Astrocyte (in vitro differentiated cells and primary cell): Measurements from ENCODE around the gene PRDM11. TPM values are rescaled to one million over a fixed set of nuclear protein-coding genes. Genes with fewer than 3 reads are reported as not detected.
"Not testable (repeated sequence)": the region's sequence is repeated elsewhere in the genome, so short reads cannot be mapped to it uniquely, and the experiment has no call there.

ENCODE experiments used
- DNase-seq: peaks from one replicate; pipeline ENCODE4 v3.0.0-alpha.2; 2010; ENCODE audit warnings: low read depth
- FAIRE-seq: peaks from 2 replicates; lab custom pipeline; 2011; peaks lifted over from hg19 to GRCh38; lab: Jason Lieb, UNC
- H2AFZ ChIP-seq: 2 replicates; pipeline ENCODE4 v1.6.0; 2012; ENCODE audit warnings: low read depth, low read length, inconsistent platforms
- H3K27ac ChIP-seq: 2 replicates; pipeline ENCODE4 v1.5.1; 2011; ENCODE audit warnings: low read depth, low read length, inconsistent platforms
- H3K27me3 ChIP-seq: 2 replicates; pipeline ENCODE4 v1.6.0; 2011; ENCODE audit warnings: low read length, inconsistent platforms; ENCODE audit not compliant: insufficient read depth
- H3K36me3 ChIP-seq: 2 replicates; pipeline ENCODE4 v1.5.1; 2011; ENCODE audit warnings: low read length, inconsistent platforms; ENCODE audit not compliant: insufficient read depth
- H3K4me1 ChIP-seq: 2 replicates; pipeline ENCODE4 v1.5.1; 2011; ENCODE audit warnings: low read length, inconsistent platforms; ENCODE audit not compliant: insufficient read depth
- H3K4me2 ChIP-seq: 2 replicates; pipeline ENCODE4 v1.6.0; 2012; ENCODE audit warnings: low read length, inconsistent platforms
- H3K4me3 ChIP-seq: 2 replicates; pipeline ENCODE4 v1.5.1; 2011; ENCODE audit warnings: low read depth, mild to moderate bottlenecking, low read length, inconsistent platforms; ENCODE audit not compliant: insufficient read depth
- H3K79me2 ChIP-seq: 2 replicates; pipeline ENCODE4 v1.6.0; 2012; ENCODE audit warnings: mild to moderate bottlenecking, low read length, inconsistent platforms; ENCODE audit not compliant: insufficient read depth
- H3K9ac ChIP-seq: 2 replicates; pipeline ENCODE4 v1.6.0; 2012; ENCODE audit warnings: mild to moderate bottlenecking, low read length, inconsistent platforms
- H3K9me3 ChIP-seq: 2 replicates; pipeline ENCODE4 v1.5.1; 2012; ENCODE audit warnings: low read depth, mild to moderate bottlenecking, low read length, inconsistent platforms; ENCODE audit not compliant: insufficient read depth
- H4K20me1 ChIP-seq: 2 replicates; pipeline ENCODE4 v1.6.0; 2012; ENCODE audit warnings: low read length, inconsistent platforms; ENCODE audit not compliant: insufficient read depth
- H3K27ac Mint-ChIP-seq: one replicate; pipeline ENCODE4 v1.8.0; 2021; ENCODE audit warnings: mild to moderate bottlenecking, mixed read lengths; ENCODE audit not compliant: unreplicated experiment
- H3K27me3 Mint-ChIP-seq: one replicate; pipeline ENCODE4 v1.8.0; 2021; ENCODE audit warnings: low read depth, mixed read lengths; ENCODE audit not compliant: unreplicated experiment
- H3K36me3 Mint-ChIP-seq: one replicate; pipeline ENCODE4 v1.8.0; 2021; ENCODE audit warnings: low read depth, mixed read lengths; ENCODE audit not compliant: unreplicated experiment
- H3K4me1 Mint-ChIP-seq: one replicate; pipeline ENCODE4 v1.8.0; 2021; ENCODE audit warnings: low read depth, mixed read lengths; ENCODE audit not compliant: unreplicated experiment
- H3K4me3 Mint-ChIP-seq: one replicate; pipeline ENCODE4 v1.8.0; 2021; ENCODE audit warnings: mild to moderate bottlenecking, moderate library complexity, mixed read lengths; ENCODE audit not compliant: unreplicated experiment
- H3K9me3 Mint-ChIP-seq: one replicate; pipeline ENCODE4 v1.8.0; 2021; ENCODE audit warnings: mild to moderate bottlenecking, mixed read lengths; ENCODE audit not compliant: unreplicated experiment
- EZH2 ChIP-seq: IDR thresholded peaks from 2 replicates; pipeline ENCODE4 v1.6.1; 2012; ENCODE audit warnings: mild to moderate bottlenecking, low read length, inconsistent platforms; ENCODE audit not compliant: insufficient read depth
- total RNA-seq: library from RNA; stranded (reverse); gene quantifications from 2 replicates; pipeline ENCODE4 v1.2.1, GENCODE V29; 2021
- TF ChIP-seq, protein P1 (sequence below): IDR thresholded peaks from 2 replicates; pipeline ENCODE4 v1.5.1; 2011; ENCODE audit warnings: low read depth, mild to moderate bottlenecking, inconsistent platforms, low read length, moderate library complexity; ENCODE audit not compliant: insufficient read depth

Gene PRDM11
- total RNA-seq, 1 donor from 2014 or later = 9.1 TPM

DNA sequence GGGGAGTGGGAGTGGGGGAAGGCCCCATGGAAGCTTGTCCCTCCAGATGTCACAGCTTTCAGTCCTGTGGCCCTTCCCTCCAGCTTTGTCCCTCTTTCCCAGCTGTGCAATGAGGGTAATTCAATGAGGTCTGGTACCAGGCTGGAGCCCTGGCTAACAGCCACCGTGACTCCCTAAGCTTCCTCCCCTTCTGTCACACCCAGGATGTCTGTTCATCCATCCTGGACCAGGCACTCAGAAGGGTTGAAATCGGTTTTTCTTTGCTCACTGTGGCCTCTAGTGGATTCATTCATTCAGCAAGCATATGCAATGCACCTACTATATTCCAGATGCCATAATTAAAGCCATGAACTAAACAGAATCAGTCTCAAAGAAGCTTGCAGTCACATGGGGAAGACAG lies 101.0 kb downstream of the PRDM11 start:
- Histone ChIP-seq H3K9ac (no peak overlapping the region), H3K36me3 (no peaks in the 10 kb centered on the region), H3K79me2 (no peaks in the 10 kb centered on the region), H2AFZ (no peak overlapping the region), H4K20me1 (no peaks in the 10 kb centered on the region), H3K4me3 (no peak overlapping the region), H3K4me1 (no peaks in the 10 kb centered on the region), H3K9me3 (no peaks in the 10 kb centered on the region), H3K27me3 (no peaks in the 10 kb centered on the region), H3K27ac (no peak overlapping the region), H3K4me2 (no peak overlapping the region)
- no peak overlapping the region for H3K4me3 Mint-ChIP-seq
- peaks cover 37% of the 10 kb centered on the region for H3K27me3 Mint-ChIP-seq
- no peak for TF ChIP-seq EZH2
- TF ChIP-seq, protein P1, sequence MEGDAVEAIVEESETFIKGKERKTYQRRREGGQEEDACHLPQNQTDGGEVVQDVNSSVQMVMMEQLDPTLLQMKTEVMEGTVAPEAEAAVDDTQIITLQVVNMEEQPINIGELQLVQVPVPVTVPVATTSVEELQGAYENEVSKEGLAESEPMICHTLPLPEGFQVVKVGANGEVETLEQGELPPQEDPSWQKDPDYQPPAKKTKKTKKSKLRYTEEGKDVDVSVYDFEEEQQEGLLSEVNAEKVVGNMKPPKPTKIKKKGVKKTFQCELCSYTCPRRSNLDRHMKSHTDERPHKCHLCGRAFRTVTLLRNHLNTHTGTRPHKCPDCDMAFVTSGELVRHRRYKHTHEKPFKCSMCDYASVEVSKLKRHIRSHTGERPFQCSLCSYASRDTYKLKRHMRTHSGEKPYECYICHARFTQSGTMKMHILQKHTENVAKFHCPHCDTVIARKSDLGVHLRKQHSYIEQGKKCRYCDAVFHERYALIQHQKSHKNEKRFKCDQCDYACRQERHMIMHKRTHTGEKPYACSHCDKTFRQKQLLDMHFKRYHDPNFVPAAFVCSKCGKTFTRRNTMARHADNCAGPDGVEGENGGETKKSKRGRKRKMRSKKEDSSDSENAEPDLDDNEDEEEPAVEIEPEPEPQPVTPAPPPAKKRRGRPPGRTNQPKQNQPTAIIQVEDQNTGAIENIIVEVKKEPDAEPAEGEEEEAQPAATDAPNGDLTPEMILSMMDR = no peak
- H3K9me3 Mint-ChIP-seq = no peaks in the 10 kb centered on the region
- H3K27ac Mint-ChIP-seq = no peak overlapping the region
- no peak for FAIRE-seq
- DNase-seq = no peak
- H3K36me3 Mint-ChIP-seq = no peaks in the 10 kb centered on the region
- peaks cover 1% of the 10 kb centered on the region for H3K4me1 Mint-ChIP-seq

DNA sequence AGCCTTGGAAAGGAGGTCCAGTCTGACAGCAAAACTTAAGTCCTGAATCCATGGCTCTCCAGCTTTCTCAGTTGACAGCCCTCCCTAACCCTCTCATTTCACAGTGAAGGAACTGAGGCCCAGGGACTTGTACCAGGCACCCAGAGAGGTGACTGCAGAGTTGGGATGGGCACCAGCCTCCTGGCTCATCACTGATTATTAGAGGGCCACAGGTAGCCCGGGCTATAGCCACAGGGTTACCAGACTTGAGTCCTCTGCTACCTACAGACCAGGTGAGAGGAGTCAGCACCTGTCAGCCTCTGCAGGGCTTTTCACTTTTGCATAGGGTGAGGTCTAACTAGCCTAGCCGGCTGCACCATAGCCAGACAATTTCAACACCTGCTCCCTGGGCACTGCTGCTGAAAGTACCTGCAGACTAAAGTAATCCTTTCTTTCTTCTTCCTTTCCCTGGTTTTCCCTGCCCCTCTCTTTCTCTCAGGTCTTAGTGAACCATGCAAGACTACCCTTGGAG lies 102.1 kb downstream of the PRDM11 start:
- no peaks in the 10 kb centered on the region for H3K9me3 ChIP-seq
- no peaks in the 10 kb centered on the region for H3K36me3 Mint-ChIP-seq
- H3K4me3 Mint-ChIP-seq = no peak overlapping the region
- H3K4me1 ChIP-seq = no peaks in the 10 kb centered on the region
- no peaks in the 10 kb centered on the region for H3K79me2 ChIP-seq
- no peaks in the 10 kb centered on the region for H3K9me3 Mint-ChIP-seq
- TF ChIP-seq, protein P1 = no peak
- TF ChIP-seq EZH2 = no peak
- H3K4me3 ChIP-seq = no peak overlapping the region
- no peak overlapping the region for H3K4me2 ChIP-seq
- H3K4me1 Mint-ChIP-seq = peaks cover 3% of the 10 kb centered on the region
- H4K20me1 ChIP-seq = no peaks in the 10 kb centered on the region
- no peak overlapping the region for H3K9ac ChIP-seq
- no peaks in the 10 kb centered on the region for H3K27me3 ChIP-seq
- peaks cover 34% of the 10 kb centered on the region for H3K27me3 Mint-ChIP-seq
- no peak overlapping the region for H3K27ac ChIP-seq
- FAIRE-seq (no peak), DNase-seq (no peak)
- H2AFZ ChIP-seq = no peak overlapping the region
- H3K27ac Mint-ChIP-seq = no peak overlapping the region
- no peaks in the 10 kb centered on the region for H3K36me3 ChIP-seq

DNA sequence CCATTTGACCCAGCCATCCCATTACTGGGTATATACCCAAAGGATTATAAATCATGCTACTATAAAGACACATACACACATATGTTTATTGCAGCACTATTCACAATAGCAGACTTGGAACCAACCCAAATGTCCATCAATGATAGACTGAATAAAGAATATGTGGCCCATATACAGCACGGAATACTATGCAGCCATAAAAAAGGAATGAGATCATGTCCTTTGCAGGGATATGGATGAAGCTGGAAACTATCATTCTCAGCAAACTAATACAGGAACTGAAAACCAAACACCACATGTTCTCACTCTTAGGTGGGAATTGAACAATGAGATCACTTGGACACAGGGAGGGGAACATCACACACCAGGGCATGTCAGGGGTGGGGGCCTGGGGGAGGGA lies 102.9 kb downstream of the PRDM11 start:
- FAIRE-seq, H3K9me3 Mint-ChIP-seq, H3K4me1 ChIP-seq, H3K27me3 ChIP-seq, H3K4me3 ChIP-seq, H4K20me1 ChIP-seq, H3K27ac Mint-ChIP-seq, H3K4me3 Mint-ChIP-seq, H3K4me2 ChIP-seq, DNase-seq, H3K9ac ChIP-seq, H3K4me1 Mint-ChIP-seq, H3K79me2 ChIP-seq, H3K9me3 ChIP-seq, H2AFZ ChIP-seq, H3K36me3 ChIP-seq, H3K36me3 Mint-ChIP-seq, H3K27ac ChIP-seq: not testable (repeated sequence)
- peaks cover 30% of the 10 kb centered on the region for H3K27me3 Mint-ChIP-seq
